LNCAP (cell line): Measurements from ENCODE around the gene CDK5RAP2.

Experiments
- TF ChIP-seq, protein P1 (sequence below): fragments of 450-650 bp; IDR thresholded peaks from 2 replicates; pipeline ENCODE4 v1.5.1; 2017; ENCODE audit warnings: mild to moderate bottlenecking

CDK5RAP2 gene

GRCh38 chr9:120383999-120384924 lies 195.7 kb downstream of the CDK5RAP2 start:
- TF ChIP-seq, protein P1, sequence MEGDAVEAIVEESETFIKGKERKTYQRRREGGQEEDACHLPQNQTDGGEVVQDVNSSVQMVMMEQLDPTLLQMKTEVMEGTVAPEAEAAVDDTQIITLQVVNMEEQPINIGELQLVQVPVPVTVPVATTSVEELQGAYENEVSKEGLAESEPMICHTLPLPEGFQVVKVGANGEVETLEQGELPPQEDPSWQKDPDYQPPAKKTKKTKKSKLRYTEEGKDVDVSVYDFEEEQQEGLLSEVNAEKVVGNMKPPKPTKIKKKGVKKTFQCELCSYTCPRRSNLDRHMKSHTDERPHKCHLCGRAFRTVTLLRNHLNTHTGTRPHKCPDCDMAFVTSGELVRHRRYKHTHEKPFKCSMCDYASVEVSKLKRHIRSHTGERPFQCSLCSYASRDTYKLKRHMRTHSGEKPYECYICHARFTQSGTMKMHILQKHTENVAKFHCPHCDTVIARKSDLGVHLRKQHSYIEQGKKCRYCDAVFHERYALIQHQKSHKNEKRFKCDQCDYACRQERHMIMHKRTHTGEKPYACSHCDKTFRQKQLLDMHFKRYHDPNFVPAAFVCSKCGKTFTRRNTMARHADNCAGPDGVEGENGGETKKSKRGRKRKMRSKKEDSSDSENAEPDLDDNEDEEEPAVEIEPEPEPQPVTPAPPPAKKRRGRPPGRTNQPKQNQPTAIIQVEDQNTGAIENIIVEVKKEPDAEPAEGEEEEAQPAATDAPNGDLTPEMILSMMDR = no peak

GRCh38 chr9:120383611-120383998 lies 196.4 kb downstream of the CDK5RAP2 start:
- TF ChIP-seq, protein P1 = no peak

DNA sequence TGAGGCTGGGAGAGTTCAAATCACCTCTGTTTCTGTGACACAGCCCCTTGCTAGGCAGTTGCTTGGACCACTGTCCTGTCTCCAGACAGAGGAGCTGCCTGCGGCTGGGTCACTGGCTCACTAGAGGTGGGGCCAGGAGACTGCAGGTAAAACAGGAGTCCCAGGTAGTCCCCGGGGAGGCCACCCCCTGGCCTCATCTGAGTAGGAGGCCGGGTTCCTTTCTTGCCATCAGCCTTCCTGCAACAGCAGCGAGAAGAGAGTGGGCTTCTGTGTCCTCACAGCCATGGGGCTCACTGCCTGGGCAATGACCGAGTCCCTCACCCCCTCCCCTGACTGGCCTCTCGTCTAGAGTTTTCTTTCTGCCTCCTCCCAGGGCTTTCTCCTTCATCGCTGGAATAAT lies 197.5 kb downstream of the CDK5RAP2 start:
- TF ChIP-seq, protein P1 = no peak

DNA sequence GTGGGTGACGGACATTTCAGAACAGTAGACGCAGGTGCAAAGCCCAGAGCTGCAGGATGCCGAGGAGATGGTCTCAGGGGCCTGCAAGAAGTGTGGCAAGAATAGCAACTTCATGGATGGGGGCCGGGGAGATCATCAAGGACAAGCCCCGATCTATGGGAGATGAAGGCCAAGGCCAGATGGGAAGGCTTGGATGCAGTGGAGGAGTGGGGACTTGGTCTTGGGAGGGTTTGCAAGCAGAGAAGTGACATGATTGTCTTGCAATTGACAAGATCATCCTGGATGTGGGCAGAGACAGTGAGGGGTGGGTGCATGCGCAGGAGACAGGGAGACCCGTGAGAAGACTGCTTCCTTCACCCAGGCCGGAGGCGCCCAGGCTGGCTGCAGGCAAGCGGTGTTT lies 198.1 kb downstream of the CDK5RAP2 start:
- TF ChIP-seq, protein P1 = no peak

DNA sequence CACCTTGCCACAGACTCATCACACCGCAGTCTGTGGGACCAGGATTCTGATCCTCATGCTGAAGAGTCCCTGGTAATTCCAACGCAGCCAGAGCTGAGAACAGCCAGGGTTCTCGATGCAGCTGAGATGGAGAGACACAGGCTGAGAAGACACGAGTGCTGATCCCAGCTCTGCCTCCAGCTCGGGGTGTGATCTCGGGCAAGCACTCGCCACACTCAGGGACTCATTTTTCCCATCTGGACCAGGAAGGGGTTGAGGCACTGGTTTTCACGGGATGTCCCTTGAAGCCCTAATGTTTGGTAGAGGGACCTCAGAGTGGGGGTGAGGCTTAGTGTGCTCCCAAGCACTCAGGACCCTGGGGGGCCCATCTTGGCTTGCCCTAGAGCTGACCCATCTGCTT lies 200.4 kb downstream of the CDK5RAP2 start:
- TF ChIP-seq, protein P1 = no peak

DNA sequence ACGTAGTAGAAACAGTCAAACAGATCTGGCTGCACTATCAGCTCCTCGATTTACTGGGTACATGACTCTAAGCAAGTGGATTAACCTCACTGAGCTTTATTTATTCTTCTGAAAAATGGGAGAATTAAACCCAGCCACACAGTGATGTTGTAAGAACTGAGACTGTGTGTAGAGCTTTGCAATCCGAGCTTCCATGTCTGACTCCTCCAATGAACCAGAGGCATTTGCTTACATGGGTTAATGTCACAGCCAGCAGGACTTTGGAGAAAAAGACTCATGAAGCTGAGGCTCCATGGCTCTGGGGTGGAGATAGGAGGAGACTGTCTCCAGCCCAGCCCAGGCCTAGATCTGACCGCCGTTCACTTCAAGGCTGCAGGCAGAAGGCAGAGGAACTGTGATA lies 201.3 kb downstream of the CDK5RAP2 start:
- TF ChIP-seq, protein P1 = no peak

DNA sequence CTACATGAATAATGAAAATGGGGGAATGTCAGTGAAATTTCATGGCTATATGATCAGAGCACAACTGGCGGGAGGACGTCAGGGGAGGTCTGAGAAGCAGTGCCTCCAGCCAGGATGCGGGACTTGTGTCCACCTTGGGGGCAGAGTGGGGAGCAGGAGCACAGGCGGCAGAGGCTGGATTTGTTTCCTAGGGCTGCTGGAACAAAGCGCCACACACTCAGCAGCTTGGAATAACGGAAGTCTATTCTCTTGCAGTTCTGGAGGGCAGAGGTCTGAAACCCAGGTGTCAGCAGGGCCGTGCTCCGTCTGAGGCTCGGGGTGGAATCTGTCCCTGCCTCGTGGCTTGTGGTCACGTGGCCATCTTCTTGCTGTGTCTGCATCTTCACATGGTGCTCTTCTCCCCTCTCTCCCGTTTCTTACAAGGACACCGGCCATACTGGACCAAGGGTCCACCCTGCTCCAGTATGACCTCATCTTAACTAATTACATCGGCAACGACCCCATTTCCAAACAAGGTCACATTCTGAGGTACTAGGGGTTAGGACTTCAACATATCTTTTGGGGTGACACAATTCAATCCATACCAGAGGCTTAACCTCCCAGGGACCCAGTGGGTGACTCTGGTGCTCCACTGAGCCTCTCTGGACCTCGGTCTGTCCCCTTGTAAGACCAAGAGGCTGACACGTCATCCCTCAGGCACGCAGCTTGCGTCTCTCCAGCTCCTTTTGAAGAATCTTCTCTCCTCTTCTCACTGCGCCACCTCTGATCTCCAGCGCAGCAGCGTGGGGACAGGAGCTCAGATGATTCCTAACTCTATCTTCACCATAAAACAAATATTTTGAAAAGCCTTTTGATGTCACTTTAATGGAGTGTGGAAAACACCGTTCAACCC lies 202.5 kb downstream of the CDK5RAP2 start:
- TF ChIP-seq, protein P1 = no peak
